ENCODE data around the gene USP35.

GRCh38 chr11:78216021-78216420, 27.3 kb downstream of the USP35 start:
- TF ChIP-seq EP300 (IDR thresholded peaks at IDR 0.05; ENCODE audit: borderline replicate concordance): no peak
- no peak for TF ChIP-seq CREB1 (IDR thresholded peaks at IDR 0.05; ENCODE audit: low read depth)
- TF ChIP-seq RAD21 (IDR thresholded peaks at IDR 0.05; ENCODE audit: low read depth): no peak
